Cerebellar nuclear complex (tissue), 1 donor: ENCODE data around the gene ZNF774.
"Not testable (repeated sequence)": the region's sequence is repeated elsewhere in the genome, so short reads cannot be mapped to it uniquely, and the experiment has no call there.

Experiments used
- DNase-seq, 2 experiments: peaks; one replicate each; lab custom pipeline; 2025; lab: John Stamatoyannopoulos, UW

The ZNF774 gene

GRCh38 chr15:90388462-90389380 lies 36.6 kb downstream of the ZNF774 start:
- no peak for DNase-seq

GRCh38 chr15:90389513-90389912 lies 37.4 kb downstream of the ZNF774 start:
- DNase-seq, result no peak

GRCh38 chr15:90393040-90393439 lies 41.0 kb downstream of the ZNF774 start:
- no peak for DNase-seq

- DNase-seq, result no peak
Measured at GRCh38 chr15:90394074-90394473, 42.0 kb downstream of the ZNF774 start.

GRCh38 chr15:90394748-90395442 lies 42.8 kb downstream of the ZNF774 start:
- no peak for DNase-seq

GRCh38 chr15:90396321-90396720 lies 44.2 kb downstream of the ZNF774 start:
- DNase-seq, result no peak

GRCh38 chr15:90400005-90400758 lies 48.1 kb downstream of the ZNF774 start:
- DNase-seq, result no peak

- no peak for DNase-seq
Measured at GRCh38 chr15:90400759-90401314, 48.8 kb downstream of the ZNF774 start.

- no peak for DNase-seq
Measured at GRCh38 chr15:90401495-90401894, 49.4 kb downstream of the ZNF774 start.

- no peak for DNase-seq
Measured at GRCh38 chr15:90402223-90402622, 50.1 kb downstream of the ZNF774 start.

GRCh38 chr15:90402767-90403166 lies 50.7 kb downstream of the ZNF774 start:
- DNase-seq, result no peak

- no peak for DNase-seq
Measured at GRCh38 chr15:90405055-90405607, 53.0 kb downstream of the ZNF774 start.

GRCh38 chr15:90407336-90407735 lies 55.3 kb downstream of the ZNF774 start:
- no peak for DNase-seq

- DNase-seq, result no peak
Measured at GRCh38 chr15:90407871-90408317, 55.8 kb downstream of the ZNF774 start.

- no peak for DNase-seq
Measured at GRCh38 chr15:90408657-90409056, 56.6 kb downstream of the ZNF774 start.

- not testable (repeated sequence) for DNase-seq
Measured at GRCh38 chr15:90409587-90409986, 57.5 kb downstream of the ZNF774 start.

- not testable (repeated sequence) for DNase-seq
Measured at GRCh38 chr15:90410316-90410715, 58.2 kb downstream of the ZNF774 start.

- no peak for DNase-seq
Measured at GRCh38 chr15:90411176-90411575, 59.1 kb downstream of the ZNF774 start.
